HPDE6-E6E7 (cell line): ENCODE data around the gene ZNF202.

ENCODE experiments used
- DNase-seq: peaks from one replicate; pipeline ENCODE4 v3.0.0; 2011; ENCODE audit warnings: missing footprints; ENCODE audit errors: extremely low spot score

ZNF202 gene

DNA sequence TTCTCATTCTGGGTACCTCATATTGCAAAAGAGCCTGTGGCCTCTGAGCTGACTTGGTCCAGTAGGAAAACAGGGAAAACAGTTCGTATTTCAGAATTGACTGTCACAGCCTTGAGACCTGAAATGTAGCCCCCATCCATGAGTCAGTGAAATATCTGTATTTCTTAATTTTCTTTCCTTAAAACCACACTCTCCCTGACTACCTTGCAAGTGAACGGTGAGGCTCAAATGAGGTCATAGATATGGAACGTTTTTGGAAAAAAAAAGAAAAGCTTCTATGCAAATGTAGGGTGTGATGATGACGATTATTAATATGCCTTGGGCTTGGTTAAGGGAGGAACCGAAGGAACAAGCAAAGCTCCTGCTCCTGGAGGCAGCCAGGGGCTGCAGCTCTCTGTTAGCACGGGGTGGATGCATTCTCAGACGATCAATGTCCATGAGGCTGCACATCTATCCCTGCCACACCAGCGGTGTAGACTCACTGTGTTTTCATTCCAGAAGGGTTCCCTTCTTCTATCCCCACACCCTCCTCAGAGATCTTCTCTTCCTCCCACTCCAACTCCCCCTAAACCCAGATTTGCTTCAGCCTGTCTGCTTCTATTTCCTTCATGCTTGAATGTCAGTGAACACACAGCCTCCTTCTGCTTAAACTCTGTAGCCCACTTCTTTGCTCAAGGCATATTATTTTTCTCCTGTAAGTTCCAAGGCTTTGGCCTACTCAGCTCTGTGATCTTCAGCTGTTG is 57.9 kb downstream of the ZNF202 start:
- DNase-seq = no peak

DNA sequence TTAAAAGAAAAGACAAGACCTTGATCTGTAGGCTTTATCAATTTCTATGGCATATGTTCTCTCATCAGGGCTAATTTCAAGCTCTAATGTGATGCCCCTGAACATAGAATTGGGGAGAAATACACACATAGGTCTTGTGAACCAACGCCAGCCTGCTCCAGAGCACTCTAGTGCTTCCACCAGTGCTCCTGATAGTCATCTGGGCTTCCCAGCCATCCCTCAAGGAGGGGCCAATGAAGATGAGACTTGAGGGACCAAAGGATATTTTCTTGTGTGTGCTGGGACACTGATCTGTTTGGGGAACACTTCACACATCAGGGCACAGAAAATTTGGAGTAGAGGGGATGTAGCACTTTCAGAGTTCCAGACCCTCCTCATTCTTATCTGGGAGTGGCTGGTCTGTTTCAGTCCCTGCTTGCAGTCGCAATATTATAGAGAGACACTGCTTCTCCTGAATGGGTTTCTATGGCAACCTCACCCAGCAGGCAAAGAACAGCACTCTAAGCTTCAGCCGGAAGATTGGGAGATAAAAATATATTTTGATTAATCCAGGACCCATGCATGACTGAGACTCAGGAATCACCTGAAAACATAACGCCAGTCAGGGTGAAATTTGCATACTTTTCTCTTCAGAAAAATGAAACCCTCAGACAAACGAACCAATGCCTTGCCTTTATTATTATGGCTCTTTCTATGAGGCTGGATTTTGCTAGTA is 58.6 kb downstream of the ZNF202 start:
- DNase-seq = no peak

DNA sequence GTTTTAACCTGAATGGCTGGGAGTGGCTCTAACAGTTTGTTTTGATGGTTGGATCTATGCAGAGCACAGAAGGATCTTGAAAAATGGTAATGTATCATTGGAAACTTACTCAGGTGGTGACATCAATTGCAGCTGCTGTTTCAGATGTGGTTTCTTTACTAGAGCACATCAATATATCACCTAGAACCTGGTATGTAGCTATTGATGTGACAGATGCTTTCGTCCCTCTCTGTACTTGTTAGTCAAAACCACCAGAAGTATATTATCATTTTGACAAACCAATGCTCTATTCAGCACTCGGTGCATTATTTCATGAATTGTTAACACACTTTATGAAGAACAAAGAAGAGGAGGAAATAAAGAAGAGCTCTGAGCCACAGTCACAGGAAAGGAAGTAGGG is 60.4 kb downstream of the ZNF202 start:
- no peak for DNase-seq

DNA sequence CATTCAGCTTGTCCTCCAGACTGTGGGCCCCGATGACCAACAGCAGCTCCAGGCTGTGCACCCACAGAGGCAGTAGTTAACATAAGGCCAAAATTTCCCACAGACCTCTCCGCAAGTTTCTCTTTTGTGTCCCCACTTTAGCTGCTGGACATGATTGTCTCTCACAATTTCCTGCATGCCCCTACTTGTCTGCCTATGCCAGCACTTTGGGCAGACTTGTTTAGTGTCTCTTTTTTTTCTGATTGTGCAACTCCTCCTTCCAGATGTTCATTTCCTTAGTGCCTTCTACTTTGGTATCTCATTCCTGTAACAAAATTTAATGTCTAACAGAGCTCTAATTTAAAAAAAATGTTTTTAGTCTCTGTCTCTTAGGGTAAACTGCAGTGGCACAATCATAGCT is 63.2 kb downstream of the ZNF202 start:
- no peak for DNase-seq

DNA sequence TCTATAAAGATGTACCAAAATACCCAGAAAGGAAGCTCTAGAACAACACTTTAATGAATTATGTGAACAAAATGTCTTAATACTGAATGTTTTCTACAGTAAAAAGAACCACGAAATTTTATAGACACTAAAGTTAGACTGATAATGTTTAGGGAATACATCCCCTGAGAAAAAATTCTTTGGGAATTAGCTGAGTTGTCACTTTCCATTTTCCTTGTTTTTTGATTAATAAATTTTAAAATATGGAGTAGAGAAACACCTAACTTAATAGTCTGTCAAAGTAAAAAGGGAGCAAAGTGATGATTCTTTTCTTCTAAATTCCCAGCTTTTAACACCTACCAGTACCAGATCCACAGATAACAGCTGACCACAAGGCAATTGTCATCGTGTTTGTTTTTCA is 64.0 kb downstream of the ZNF202 start:
- DNase-seq = no peak

DNA sequence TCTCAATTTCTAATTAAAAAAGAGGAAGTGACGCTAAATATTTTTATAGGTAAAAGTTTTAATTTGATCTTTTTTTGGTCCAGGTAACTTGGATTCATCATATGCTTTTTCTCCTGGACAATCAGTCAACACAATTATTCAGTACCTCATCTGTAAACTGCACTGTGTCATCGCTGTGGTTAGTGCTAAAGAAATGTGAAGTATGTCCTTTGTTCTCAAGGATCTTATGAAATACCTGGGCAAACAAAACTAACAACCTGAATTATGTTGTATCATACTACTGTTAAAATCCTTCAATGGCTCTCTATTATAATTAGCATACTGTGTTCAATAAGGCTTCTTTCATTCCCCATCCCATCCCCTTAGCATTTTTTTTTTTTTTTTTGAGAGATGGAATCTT is 67.2 kb downstream of the ZNF202 start:
- DNase-seq = no peak
